DOHH2 (cell line): ENCODE data around the gene RXRA.

Experiments used
- H3F3A ChIP-seq: fragments of 200-600 bp; sonication (generic), shearing (Covaris generic); 2 replicates; pipeline ENCODE4 v1.6.0; 2016; ENCODE audit warnings: antibody characterized with exemption, mild to moderate bottlenecking; ENCODE audit not compliant: control insufficient read depth, insufficient read depth
- H3K27ac ChIP-seq: fragments of 200-600 bp; sonication (generic); 2 replicates; pipeline ENCODE4 v1.5.1; 2014; ENCODE audit warnings: low read depth, mild to moderate bottlenecking, low read length, moderate library complexity
- H3K27me3 ChIP-seq: fragments of 200-600 bp; sonication (generic); 2 replicates; pipeline ENCODE4 v1.6.1; 2014; ENCODE audit warnings: mild to moderate bottlenecking, low read length, mixed read lengths; ENCODE audit not compliant: control insufficient read depth
- H3K36me3 ChIP-seq: fragments of 200-600 bp; sonication (generic); 2 replicates; pipeline ENCODE4 v1.6.1; 2014; ENCODE audit warnings: mild to moderate bottlenecking, low read length, moderate library complexity, mixed read lengths; ENCODE audit not compliant: control insufficient read depth
- H3K4me1 ChIP-seq: fragments of 200-600 bp; sonication (generic); 2 replicates; pipeline ENCODE4 v1.6.1; 2014; ENCODE audit warnings: mild to moderate bottlenecking, low read length, mixed read lengths; ENCODE audit not compliant: control insufficient read depth
- H3K4me2 ChIP-seq: fragments of 200-600 bp; sonication (generic); 2 replicates; pipeline ENCODE4 v1.6.0; 2014; ENCODE audit warnings: mild to moderate bottlenecking, low read length, moderate library complexity
- H3K4me3 ChIP-seq: fragments of 200-600 bp; sonication (generic); 2 replicates; pipeline ENCODE4 v1.5.1; 2014; ENCODE audit warnings: mild to moderate bottlenecking, low read length, mixed read lengths
- H3K79me2 ChIP-seq: fragments of 200-600 bp; sonication (generic); 2 replicates; pipeline ENCODE4 v1.6.1; 2014; ENCODE audit warnings: mild to moderate bottlenecking, low read length, mixed read lengths; ENCODE audit not compliant: control insufficient read depth
- H3K9me2 ChIP-seq: fragments of 200-600 bp; sonication (generic); replicated peaks from 2 replicates; pipeline ENCODE4 v1.6.1; 2014; ENCODE audit warnings: mild to moderate bottlenecking, low read length, mixed read lengths; ENCODE audit not compliant: control insufficient read depth
- H3K9me3 ChIP-seq: fragments of 200-600 bp; sonication (generic); 2 replicates; pipeline ENCODE4 v1.6.1; 2014; ENCODE audit warnings: antibody characterized with exemption, low read length, mixed read lengths; ENCODE audit not compliant: control insufficient read depth, insufficient read depth
- H4K20me1 ChIP-seq: fragments of 200-600 bp; sonication (generic); 2 replicates; pipeline ENCODE4 v1.6.0; 2014; ENCODE audit warnings: low read depth, mild to moderate bottlenecking, antibody characterized with exemption, low read length, moderate library complexity; ENCODE audit not compliant: control insufficient read depth, insufficient read depth
- EZH2phosphoT487 ChIP-seq: fragments of 200-600 bp; sonication (generic); IDR thresholded peaks from 2 replicates; pipeline ENCODE4 v1.6.1; 2017; ENCODE audit warnings: borderline replicate concordance, mild to moderate bottlenecking, antibody characterized with exemption, low read length, moderate library complexity, mixed read lengths
- TF ChIP-seq, protein P1 (sequence below): fragments of 200-600 bp; sonication (generic); IDR thresholded peaks from one replicate; pipeline ENCODE4 v1.5.1; 2014; ENCODE audit warnings: antibody characterized with exemption, mild to moderate bottlenecking, low read depth, low read length; ENCODE audit not compliant: poor library complexity, severe bottlenecking

The RXRA gene

DNA sequence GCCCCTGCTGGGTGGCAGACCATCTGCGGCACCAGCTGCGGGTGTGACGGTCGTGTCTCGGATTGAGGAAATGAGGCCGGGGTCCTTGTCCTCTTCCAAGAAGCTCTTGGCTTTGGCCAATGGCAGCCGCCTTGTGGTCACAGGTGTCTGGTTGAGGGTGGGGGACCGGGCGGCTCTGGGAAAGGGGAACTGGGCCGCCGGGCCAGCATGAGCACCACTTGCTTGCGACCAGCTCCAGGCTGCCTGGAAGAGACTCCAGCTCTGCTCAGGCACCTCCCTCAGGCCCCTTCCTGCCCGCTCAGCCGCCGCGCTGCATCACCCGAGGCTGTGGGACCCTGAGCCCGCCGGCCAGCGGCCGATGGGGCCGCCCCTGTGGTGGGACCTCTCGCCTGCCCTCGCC, 59.7 kb downstream of the RXRA start:
- H4K20me1 ChIP-seq: no peaks in the 10 kb centered on the region
- H3K4me3 ChIP-seq: no peak overlapping the region
- peaks cover 4% of the 10 kb centered on the region for H3K27me3 ChIP-seq
- no peaks in the 10 kb centered on the region for H3F3A ChIP-seq
- H3K36me3 ChIP-seq: no peaks in the 10 kb centered on the region
- TF ChIP-seq, protein P1, sequence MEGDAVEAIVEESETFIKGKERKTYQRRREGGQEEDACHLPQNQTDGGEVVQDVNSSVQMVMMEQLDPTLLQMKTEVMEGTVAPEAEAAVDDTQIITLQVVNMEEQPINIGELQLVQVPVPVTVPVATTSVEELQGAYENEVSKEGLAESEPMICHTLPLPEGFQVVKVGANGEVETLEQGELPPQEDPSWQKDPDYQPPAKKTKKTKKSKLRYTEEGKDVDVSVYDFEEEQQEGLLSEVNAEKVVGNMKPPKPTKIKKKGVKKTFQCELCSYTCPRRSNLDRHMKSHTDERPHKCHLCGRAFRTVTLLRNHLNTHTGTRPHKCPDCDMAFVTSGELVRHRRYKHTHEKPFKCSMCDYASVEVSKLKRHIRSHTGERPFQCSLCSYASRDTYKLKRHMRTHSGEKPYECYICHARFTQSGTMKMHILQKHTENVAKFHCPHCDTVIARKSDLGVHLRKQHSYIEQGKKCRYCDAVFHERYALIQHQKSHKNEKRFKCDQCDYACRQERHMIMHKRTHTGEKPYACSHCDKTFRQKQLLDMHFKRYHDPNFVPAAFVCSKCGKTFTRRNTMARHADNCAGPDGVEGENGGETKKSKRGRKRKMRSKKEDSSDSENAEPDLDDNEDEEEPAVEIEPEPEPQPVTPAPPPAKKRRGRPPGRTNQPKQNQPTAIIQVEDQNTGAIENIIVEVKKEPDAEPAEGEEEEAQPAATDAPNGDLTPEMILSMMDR: no peak
- no peak for TF ChIP-seq EZH2phosphoT487
- no peaks in the 10 kb centered on the region for H3K4me1 ChIP-seq
- H3K27ac ChIP-seq: no peak overlapping the region
- no peaks in the 10 kb centered on the region for H3K79me2 ChIP-seq
- H3K4me2 ChIP-seq: no peak overlapping the region
- no peaks in the 10 kb centered on the region for H3K9me2 ChIP-seq
- no peaks in the 10 kb centered on the region for H3K9me3 ChIP-seq

DNA sequence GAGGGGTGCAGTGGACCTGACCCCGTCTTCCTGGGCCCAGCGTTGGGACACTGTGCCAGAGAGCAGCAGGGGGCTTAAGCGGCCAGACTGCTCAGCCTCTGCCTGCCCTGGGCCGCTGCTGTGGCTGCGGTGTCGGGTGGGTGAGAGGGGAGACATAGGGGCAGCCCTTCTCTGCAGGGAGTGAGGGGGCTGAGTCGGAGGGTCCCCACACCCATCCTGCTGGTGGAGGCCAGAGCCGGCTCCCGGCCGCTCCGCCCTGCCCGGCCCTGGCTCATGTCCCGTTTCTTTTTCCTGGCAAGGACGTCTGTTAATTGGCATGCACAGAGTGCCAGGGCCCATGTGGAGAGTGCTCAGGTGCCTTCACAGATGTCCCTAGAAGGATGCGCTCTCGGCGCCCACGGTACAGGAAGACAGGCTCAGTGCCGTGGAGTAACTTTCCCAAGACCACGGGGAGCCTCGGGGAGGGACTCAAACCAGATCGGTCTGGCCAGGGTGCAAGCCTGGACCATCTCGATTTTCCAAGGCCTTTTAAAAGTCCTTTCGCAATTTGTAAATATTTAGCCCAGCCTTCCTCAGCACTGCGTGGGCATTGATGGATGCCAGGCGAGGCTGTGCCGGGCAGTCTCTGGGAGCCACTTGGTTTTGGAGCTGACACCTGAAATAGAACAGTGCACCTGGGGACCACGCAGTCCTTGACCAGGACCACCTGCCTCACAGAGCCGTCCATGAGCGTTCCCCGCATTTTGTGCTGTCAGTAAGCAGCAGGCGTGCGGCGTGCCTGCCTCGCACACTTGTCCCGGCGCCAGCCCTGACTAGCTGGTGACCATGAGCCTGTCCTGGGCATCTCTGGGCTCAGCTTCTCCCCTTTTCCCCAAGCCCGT, 60.9 kb downstream of the RXRA start:
- Histone ChIP-seq H3K9me3 (no peaks in the 10 kb centered on the region), H3K27ac (no peak overlapping the region), H3K9me2 (no peaks in the 10 kb centered on the region), H3K79me2 (no peaks in the 10 kb centered on the region), H3K4me1 (0 out of 2 replicates have a peak, but pooled peaks cover 4% of the 10 kb centered on the region), H4K20me1 (no peaks in the 10 kb centered on the region), H3K4me2 (no peak overlapping the region), H3K36me3 (no peaks in the 10 kb centered on the region), H3K27me3 (peaks cover 14% of the 10 kb centered on the region), H3K4me3 (no peak overlapping the region), H3F3A (no peaks in the 10 kb centered on the region)
- TF ChIP-seq, protein P1: no peak
- TF ChIP-seq EZH2phosphoT487: no peak

DNA sequence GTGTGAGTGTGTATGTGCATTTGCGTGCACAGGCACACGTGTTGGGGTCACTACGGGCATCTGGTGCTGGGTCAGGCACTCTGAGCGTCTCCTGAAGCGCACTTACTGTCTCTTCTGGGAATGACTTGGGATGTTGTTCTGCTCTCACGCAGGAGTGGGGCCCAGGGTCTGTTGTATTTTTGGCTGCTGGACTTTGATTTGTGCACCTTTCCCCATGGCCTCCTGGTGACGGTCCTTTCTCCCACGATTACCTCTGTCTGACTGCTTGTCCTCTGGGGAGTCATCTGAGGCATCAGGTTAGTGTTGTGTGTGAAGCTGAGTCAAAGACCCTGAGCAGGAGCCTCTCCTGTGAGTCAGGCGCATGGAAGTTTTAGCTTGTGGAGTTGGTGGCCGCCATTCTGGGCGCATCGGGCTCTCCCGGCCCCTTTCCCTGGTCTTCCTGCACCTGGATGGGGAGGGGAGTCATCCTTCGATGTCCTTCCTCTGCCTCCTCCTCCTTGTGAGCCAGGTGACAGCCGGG, 62.1 kb downstream of the RXRA start:
- Histone ChIP-seq H3K79me2 (no peaks in the 10 kb centered on the region), H3K27me3 (peaks cover 14% of the 10 kb centered on the region), H3K27ac (no peak overlapping the region), H3K4me2 (no peak overlapping the region), H4K20me1 (no peaks in the 10 kb centered on the region), H3K4me1 (0 out of 2 replicates have a peak, but pooled peaks cover 4% of the 10 kb centered on the region), H3K4me3 (no peak overlapping the region), H3K36me3 (no peaks in the 10 kb centered on the region), H3K9me3 (no peaks in the 10 kb centered on the region), H3F3A (no peaks in the 10 kb centered on the region), H3K9me2 (no peaks in the 10 kb centered on the region)
- TF ChIP-seq, protein P1: no peak
- no peak for TF ChIP-seq EZH2phosphoT487
